ENCODE measurements around the gene AGA.

GRCh38 chr4:177478496-177478895, 36.3 kb upstream of the AGA start:
- TF ChIP-seq TAF1 (IDR thresholded peaks at IDR 0.05; ENCODE audit: borderline replicate concordance, low read depth, low read length) (no peak), TEAD4 (IDR thresholded peaks at IDR 0.05; ENCODE audit: borderline replicate concordance, insufficient read depth) (no peak), RAD21 (IDR thresholded peaks at IDR 0.05; ENCODE audit: low read length) (no peak), FOXJ3 (CRISPR knock-in tag; IDR thresholded peaks at IDR 0.05) (no peak), ELF1 (IDR thresholded peaks at IDR 0.05) (no peak), RCOR1 (IDR thresholded peaks at IDR 0.05; ENCODE audit: low read length) (no peak), TCF12 (IDR thresholded peaks at IDR 0.05) (no peak), FOXM1 (IDR thresholded peaks at IDR 0.05; ENCODE audit: low read depth) (no peak)
- TF ChIP-seq, protein P1, sequence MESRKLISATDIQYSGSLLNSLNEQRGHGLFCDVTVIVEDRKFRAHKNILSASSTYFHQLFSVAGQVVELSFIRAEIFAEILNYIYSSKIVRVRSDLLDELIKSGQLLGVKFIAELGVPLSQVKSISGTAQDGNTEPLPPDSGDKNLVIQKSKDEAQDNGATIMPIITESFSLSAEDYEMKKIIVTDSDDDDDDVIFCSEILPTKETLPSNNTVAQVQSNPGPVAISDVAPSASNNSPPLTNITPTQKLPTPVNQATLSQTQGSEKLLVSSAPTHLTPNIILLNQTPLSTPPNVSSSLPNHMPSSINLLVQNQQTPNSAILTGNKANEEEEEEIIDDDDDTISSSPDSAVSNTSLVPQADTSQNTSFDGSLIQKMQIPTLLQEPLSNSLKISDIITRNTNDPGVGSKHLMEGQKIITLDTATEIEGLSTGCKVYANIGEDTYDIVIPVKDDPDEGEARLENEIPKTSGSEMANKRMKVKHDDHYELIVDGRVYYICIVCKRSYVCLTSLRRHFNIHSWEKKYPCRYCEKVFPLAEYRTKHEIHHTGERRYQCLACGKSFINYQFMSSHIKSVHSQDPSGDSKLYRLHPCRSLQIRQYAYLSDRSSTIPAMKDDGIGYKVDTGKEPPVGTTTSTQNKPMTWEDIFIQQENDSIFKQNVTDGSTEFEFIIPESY (IDR thresholded peaks at IDR 0.05; ENCODE audit: borderline replicate concordance, low read depth): no peak
- TF ChIP-seq, protein P2, sequence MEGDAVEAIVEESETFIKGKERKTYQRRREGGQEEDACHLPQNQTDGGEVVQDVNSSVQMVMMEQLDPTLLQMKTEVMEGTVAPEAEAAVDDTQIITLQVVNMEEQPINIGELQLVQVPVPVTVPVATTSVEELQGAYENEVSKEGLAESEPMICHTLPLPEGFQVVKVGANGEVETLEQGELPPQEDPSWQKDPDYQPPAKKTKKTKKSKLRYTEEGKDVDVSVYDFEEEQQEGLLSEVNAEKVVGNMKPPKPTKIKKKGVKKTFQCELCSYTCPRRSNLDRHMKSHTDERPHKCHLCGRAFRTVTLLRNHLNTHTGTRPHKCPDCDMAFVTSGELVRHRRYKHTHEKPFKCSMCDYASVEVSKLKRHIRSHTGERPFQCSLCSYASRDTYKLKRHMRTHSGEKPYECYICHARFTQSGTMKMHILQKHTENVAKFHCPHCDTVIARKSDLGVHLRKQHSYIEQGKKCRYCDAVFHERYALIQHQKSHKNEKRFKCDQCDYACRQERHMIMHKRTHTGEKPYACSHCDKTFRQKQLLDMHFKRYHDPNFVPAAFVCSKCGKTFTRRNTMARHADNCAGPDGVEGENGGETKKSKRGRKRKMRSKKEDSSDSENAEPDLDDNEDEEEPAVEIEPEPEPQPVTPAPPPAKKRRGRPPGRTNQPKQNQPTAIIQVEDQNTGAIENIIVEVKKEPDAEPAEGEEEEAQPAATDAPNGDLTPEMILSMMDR (IDR thresholded peaks at IDR 0.05): no peak
- TF ChIP-seq, protein P3, sequence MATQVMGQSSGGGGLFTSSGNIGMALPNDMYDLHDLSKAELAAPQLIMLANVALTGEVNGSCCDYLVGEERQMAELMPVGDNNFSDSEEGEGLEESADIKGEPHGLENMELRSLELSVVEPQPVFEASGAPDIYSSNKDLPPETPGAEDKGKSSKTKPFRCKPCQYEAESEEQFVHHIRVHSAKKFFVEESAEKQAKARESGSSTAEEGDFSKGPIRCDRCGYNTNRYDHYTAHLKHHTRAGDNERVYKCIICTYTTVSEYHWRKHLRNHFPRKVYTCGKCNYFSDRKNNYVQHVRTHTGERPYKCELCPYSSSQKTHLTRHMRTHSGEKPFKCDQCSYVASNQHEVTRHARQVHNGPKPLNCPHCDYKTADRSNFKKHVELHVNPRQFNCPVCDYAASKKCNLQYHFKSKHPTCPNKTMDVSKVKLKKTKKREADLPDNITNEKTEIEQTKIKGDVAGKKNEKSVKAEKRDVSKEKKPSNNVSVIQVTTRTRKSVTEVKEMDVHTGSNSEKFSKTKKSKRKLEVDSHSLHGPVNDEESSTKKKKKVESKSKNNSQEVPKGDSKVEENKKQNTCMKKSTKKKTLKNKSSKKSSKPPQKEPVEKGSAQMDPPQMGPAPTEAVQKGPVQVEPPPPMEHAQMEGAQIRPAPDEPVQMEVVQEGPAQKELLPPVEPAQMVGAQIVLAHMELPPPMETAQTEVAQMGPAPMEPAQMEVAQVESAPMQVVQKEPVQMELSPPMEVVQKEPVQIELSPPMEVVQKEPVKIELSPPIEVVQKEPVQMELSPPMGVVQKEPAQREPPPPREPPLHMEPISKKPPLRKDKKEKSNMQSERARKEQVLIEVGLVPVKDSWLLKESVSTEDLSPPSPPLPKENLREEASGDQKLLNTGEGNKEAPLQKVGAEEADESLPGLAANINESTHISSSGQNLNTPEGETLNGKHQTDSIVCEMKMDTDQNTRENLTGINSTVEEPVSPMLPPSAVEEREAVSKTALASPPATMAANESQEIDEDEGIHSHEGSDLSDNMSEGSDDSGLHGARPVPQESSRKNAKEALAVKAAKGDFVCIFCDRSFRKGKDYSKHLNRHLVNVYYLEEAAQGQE (IDR thresholded peaks at IDR 0.05; ENCODE audit: low read depth, low read length): no peak
- TF ChIP-seq, protein P4, sequence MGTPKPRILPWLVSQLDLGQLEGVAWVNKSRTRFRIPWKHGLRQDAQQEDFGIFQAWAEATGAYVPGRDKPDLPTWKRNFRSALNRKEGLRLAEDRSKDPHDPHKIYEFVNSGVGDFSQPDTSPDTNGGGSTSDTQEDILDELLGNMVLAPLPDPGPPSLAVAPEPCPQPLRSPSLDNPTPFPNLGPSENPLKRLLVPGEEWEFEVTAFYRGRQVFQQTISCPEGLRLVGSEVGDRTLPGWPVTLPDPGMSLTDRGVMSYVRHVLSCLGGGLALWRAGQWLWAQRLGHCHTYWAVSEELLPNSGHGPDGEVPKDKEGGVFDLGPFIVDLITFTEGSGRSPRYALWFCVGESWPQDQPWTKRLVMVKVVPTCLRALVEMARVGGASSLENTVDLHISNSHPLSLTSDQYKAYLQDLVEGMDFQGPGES (IDR thresholded peaks at IDR 0.05; ENCODE audit: low read depth, low read length): no peak

Data from SK-N-SH (cell line).